Measurements from ENCODE around the gene UBA52.

Gene UBA52

GRCh38 chr19:18606281-18607225 lies 34.9 kb downstream of the UBA52 start, which contains the start of gene CRLF1:
CRLF1 (minus strand) TSS chr19:18606799; CDS start chr19:18606656, 143 bp downstream.
- Mint-ChIP-seq H3K4me1 (ENCODE audit: low read depth) (peaks cover 15% of the 10 kb centered on the region), H3K9me3 (no peaks in the 10 kb centered on the region), H3K36me3 (ENCODE audit: low read depth) (no peaks in the 10 kb centered on the region), H3K4me3 (no peak within 1 kb of the TSS), H3K27me3 (peaks cover 68% of the 10 kb centered on the region), H3K27ac (no peak within 1 kb of the TSS)

GRCh38 chr19:18607226-18608101 lies 35.8 kb downstream of the UBA52 start:
- Mint-ChIP-seq H3K27me3 (peaks cover 68% of the 10 kb centered on the region), H3K36me3 (ENCODE audit: low read depth) (no peaks in the 10 kb centered on the region), H3K9me3 (no peaks in the 10 kb centered on the region), H3K27ac (no peak overlapping the region), H3K4me3 (no peak overlapping the region), H3K4me1 (ENCODE audit: low read depth) (peaks cover 22% of the 10 kb centered on the region)

GRCh38 chr19:18608102-18608804 lies 36.6 kb downstream of the UBA52 start:
- Mint-ChIP-seq H3K4me3 (no peak overlapping the region), H3K9me3 (no peaks in the 10 kb centered on the region), H3K4me1 (ENCODE audit: low read depth) (peaks cover 22% of the 10 kb centered on the region), H3K27me3 (peaks cover 63% of the 10 kb centered on the region), H3K36me3 (ENCODE audit: low read depth) (no peaks in the 10 kb centered on the region), H3K27ac (no peak overlapping the region)

GRCh38 chr19:18608805-18609716 lies 37.4 kb downstream of the UBA52 start:
- H3K4me3 Mint-ChIP-seq = no peak overlapping the region
- H3K27me3 Mint-ChIP-seq = peaks cover 67% of the 10 kb centered on the region
- H3K9me3 Mint-ChIP-seq = no peaks in the 10 kb centered on the region
- H3K27ac Mint-ChIP-seq = no peak overlapping the region
- peaks cover 23% of the 10 kb centered on the region for H3K4me1 Mint-ChIP-seq (ENCODE audit: low read depth)
- H3K36me3 Mint-ChIP-seq (ENCODE audit: low read depth) = no peaks in the 10 kb centered on the region

GRCh38 chr19:18609717-18610051 lies 38.0 kb downstream of the UBA52 start:
- Mint-ChIP-seq H3K36me3 (ENCODE audit: low read depth) (no peaks in the 10 kb centered on the region), H3K4me3 (no peak overlapping the region), H3K4me1 (ENCODE audit: low read depth) (peaks cover 23% of the 10 kb centered on the region), H3K9me3 (no peaks in the 10 kb centered on the region), H3K27me3 (peaks cover 68% of the 10 kb centered on the region), H3K27ac (no peak overlapping the region)

DNA sequence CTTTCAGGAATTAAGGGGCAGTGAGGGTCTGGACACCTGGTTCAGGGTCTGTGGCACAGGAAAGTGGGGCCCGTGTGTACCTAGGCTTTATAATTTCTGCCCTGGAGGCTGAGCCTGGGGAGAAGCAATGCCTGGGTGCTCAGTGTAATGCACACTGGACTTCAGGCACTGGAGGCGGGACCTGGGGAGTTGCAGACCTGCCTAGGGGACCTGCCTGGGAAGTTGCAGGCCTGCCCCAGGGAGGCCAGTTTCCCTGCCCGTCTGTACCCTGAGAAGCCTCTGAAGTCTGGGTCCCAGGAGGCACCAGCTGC lies 38.5 kb downstream of the UBA52 start:
- Mint-ChIP-seq H3K4me1 (ENCODE audit: low read depth) (peaks cover 23% of the 10 kb centered on the region), H3K27ac (no peak overlapping the region), H3K4me3 (no peak overlapping the region), H3K27me3 (peaks cover 68% of the 10 kb centered on the region), H3K36me3 (ENCODE audit: low read depth) (no peaks in the 10 kb centered on the region), H3K9me3 (no peaks in the 10 kb centered on the region)

GRCh38 chr19:18610556-18611326 lies 39.1 kb downstream of the UBA52 start:
- peaks cover 66% of the 10 kb centered on the region for H3K27me3 Mint-ChIP-seq
- H3K4me1 Mint-ChIP-seq (ENCODE audit: low read depth) = peaks cover 19% of the 10 kb centered on the region
- H3K4me3 Mint-ChIP-seq = no peak overlapping the region
- H3K27ac Mint-ChIP-seq = no peak overlapping the region
- no peaks in the 10 kb centered on the region for H3K36me3 Mint-ChIP-seq (ENCODE audit: low read depth)
- no peaks in the 10 kb centered on the region for H3K9me3 Mint-ChIP-seq

GRCh38 chr19:18611327-18612050 lies 39.8 kb downstream of the UBA52 start:
- Mint-ChIP-seq H3K4me3 (peak overlapping the region; percentile 54), H3K27me3 (peaks cover 72% of the 10 kb centered on the region), H3K27ac (no peak overlapping the region), H3K36me3 (ENCODE audit: low read depth) (no peaks in the 10 kb centered on the region), H3K4me1 (ENCODE audit: low read depth) (peaks cover 19% of the 10 kb centered on the region), H3K9me3 (no peaks in the 10 kb centered on the region)

DNA sequence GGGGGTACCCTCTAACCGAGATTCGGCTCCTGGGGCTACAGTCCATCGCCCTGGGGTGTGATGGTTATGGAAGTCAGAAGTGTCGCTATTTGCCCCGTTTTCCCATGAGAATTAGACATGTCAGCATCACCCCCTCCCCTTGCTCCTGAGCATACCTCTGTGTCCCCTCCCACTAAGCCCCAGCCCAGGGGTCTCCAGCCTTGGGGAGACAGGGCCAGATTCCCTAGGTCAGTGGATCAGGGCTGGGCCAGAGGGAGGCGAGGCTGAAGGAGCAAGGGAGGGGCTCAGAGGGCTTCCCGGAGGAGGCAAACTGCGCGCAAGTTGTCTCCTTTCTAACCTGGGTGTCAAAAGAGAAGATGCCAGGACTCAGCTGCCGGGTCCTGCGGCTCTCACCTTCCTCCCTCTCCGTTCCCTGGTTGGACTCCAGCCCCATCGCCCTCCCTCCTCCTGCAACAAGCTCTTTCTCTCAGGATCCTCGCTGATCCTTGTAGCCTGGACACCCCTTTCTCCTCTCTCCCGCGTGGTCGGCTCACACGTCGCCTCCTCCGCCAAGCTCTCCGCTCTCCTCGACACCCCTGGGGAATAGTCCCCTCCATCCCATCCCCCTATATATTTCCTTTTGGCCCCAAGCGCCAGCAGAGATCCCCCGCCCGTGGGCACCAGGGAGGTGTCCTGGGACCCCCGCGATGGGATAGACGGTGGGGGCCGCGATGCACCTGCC lies 40.6 kb downstream of the UBA52 start:
- Mint-ChIP-seq H3K9me3 (no peaks in the 10 kb centered on the region), H3K27ac (no peak overlapping the region), H3K4me3 (peak overlapping the region; percentile 54), H3K36me3 (ENCODE audit: low read depth) (no peaks in the 10 kb centered on the region), H3K27me3 (peaks cover 73% of the 10 kb centered on the region), H3K4me1 (ENCODE audit: low read depth) (peaks cover 19% of the 10 kb centered on the region)

- Mint-ChIP-seq H3K4me1 (ENCODE audit: low read depth) (peaks cover 16% of the 10 kb centered on the region), H3K27ac (no peak within 1 kb of the TSS)
Observed at GRCh38 chr19:18612772-18613588, 41.3 kb downstream of the UBA52 start, which contains the start of gene TMEM59L. TMEM59L (plus strand) TSS chr19:18612870; CDS start chr19:18612959, 89 bp downstream.

GRCh38 chr19:18613589-18614234 lies 42.1 kb downstream of the UBA52 start:
- H3K4me1 Mint-ChIP-seq (ENCODE audit: low read depth) = peaks cover 16% of the 10 kb centered on the region
- no peak overlapping the region for H3K27ac Mint-ChIP-seq
- no peaks in the 10 kb centered on the region for H3K9me3 Mint-ChIP-seq
- no peaks in the 10 kb centered on the region for H3K36me3 Mint-ChIP-seq (ENCODE audit: low read depth)
- H3K27me3 Mint-ChIP-seq = peaks cover 64% of the 10 kb centered on the region
- no peak overlapping the region for H3K4me3 Mint-ChIP-seq

More at GRCh38 chr19:18612772-18613588, 41.3 kb downstream of the UBA52 start, which contains the start of gene TMEM59L:
- no peaks in the 10 kb centered on the region for H3K36me3 Mint-ChIP-seq (ENCODE audit: low read depth)
- no peaks in the 10 kb centered on the region for H3K9me3 Mint-ChIP-seq
- peaks cover 71% of the 10 kb centered on the region for H3K27me3 Mint-ChIP-seq
- H3K4me3 Mint-ChIP-seq = peak within 1 kb of the TSS; percentile 54
